T1000 (cell line): ENCODE measurements around the gene PLCG2.
"Not testable (repeated sequence)": the region's sequence is repeated elsewhere in the genome, so short reads cannot be mapped to it uniquely, and the experiment has no call there.

Experiments
- DNase-seq: peaks from one replicate; lab custom pipeline; 2025; ENCODE audit warnings: mixed read lengths; lab: John Stamatoyannopoulos, UW

PLCG2 gene

GRCh38 chr16:81778861-81779535, at the start of gene PLCG2:
PLCG2 (plus strand) TSS chr16:81779291; CDS start chr16:81785990, 6,699 bp downstream.
- DNase-seq = no peak

DNA sequence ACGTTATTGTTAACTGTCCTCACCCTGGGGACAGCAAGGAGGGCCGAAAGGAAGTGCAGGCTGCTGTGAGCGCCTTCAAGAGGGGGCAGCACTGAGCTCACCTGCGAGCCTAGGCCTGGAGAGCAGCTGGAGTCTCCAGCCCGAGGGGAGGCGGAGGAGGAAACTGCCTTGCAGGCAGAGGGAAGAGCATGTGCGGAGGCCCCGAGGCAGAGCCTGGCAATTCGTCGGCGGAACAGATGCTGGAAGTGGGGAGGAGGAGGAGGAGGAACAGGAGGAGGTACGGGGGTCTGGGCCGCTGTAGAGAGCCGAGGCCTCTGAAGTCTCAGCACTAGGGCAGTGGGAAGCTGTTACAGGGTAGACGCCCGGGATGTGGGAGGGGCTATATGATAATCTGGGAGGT, 49.6 kb upstream of the PLCG2 start:
- no peak for DNase-seq

GRCh38 chr16:81730090-81731051, 48.7 kb upstream of the PLCG2 start:
- DNase-seq = peak; percentile 55

DNA sequence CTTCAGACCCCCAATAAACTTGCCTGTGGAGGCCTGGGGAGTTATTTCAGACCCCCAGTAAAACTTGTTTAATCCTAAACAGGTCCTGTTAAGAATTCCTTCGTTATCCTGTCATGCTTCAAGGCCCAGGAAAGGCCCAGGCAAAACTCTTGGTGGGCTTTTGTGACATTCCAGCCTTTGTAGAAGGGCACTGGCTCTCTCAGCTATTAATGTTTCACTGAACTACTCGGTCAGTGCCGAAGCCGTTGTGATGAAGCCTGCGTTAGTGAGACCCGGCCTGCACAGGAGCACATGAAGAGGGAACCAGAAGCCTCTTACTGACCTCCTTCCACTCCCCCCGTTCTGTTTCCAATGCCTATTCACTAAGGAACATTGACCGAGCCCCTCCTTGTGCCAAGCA, 47.4 kb upstream of the PLCG2 start:
- DNase-seq = no peak

- no peak for DNase-seq
Observed at GRCh38 chr16:81732699-81733098, 46.4 kb upstream of the PLCG2 start.

DNA sequence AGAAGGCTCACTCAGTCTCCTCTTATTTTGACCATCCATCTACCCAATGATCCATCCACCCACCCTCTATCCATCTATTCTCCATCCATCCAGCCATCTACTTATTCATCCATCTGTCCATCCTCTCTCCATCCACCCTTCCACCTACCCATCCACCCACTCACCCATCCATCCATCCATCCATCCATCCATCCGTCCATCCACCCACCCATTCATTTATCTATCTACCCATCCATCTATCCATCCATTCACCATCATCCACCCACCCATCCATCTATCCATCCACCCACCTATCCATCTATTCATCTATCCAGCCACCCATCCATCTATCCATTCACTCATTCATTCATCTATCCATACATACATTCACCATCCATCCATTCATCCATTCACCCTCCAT, 45.8 kb upstream of the PLCG2 start:
- DNase-seq = no peak

DNA sequence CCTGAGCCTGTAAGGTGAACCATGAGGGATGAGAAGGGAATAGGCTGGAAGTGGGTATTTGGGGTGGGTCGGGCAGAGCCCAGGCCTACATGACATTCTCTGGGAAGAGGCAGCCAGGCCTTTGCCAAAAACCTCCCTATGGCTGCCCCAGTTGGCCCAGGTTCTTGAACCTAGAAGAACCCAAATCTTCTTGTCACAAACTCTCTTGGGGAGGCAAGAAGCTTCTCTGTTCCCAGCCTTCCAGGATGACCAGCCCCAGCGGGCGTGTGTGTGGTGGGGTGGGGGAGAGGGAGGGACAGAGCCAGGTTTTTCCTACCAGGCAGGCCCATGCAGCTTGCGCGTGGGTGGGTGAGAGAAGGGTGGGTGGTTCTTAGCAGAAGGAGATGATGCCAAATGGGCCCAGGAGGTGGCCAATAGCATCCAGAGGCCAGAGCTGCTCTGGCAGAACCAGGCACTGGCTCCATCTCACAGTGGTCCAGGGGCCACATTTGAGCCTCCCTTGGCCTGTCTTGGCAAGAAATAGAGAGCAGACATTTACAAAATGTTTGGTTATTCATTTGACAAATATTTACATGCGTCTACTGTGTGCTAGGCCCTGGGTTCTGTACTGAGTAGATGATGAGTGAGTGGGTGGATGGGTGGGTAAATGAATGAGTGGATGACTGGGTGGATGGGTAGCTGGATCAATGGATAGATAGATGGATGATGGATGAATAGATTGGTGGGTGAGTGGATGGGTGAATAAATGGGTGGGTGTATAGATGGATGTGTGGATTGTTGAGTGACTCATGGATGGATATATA, 44.3 kb upstream of the PLCG2 start:
- DNase-seq = no peak

- peak; percentile 40 for DNase-seq
Observed at GRCh38 chr16:81737885-81738536, 41.1 kb upstream of the PLCG2 start.

DNA sequence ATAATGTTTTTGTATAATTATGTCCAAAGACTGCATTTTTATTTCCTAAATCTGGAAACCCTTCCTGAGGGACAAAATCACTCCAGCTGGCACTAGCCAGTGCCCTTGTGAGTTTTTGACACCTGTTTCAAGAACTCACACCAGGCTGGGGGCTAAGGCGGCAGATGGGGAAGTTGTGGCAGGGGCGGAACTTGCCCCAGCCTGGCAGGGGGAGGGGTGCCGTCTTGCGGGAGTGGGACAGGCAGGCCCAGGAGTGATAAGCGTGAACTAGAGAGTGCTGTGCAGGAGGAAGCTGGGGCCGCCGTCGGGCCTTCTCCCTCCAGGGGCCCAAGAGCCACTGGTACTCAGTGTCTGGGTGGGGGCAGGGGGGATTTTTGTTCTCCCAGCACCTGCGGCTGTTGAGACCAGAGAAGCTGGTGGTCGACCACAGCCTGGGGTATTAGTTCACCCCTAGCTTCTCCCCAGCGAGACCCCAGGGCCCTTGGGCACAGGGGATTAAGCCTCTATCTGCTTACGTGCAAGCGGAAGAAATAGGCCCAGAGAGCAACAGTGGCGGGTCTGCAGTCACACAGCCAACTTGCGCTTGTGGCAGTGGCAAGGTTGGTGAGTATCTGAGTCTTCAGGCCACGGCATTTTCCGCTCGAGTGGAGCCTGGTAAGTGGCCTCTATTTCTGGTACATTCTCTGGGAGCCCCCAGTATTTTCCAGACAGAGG, 40.2 kb upstream of the PLCG2 start:
- no peak for DNase-seq

DNA sequence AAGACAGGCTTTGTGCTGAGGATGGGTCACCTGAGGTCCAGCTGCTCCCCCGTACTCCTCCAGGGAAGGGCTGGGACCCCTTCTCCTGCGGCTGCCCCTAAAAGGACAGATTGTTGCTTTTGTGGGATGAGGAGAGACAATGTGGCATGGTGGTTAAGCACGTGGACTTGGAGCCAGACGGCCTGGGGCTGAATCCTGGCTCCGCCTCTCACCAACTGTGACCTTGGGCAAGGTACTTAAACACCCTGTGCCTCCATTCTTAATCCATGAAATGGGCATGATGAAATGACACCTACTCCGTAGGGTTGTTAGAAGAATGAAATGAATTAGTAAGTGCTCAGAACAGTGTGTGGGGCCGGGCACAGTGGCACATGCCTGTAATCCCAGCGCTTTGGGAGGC, 39.6 kb upstream of the PLCG2 start:
- DNase-seq = no peak

DNA sequence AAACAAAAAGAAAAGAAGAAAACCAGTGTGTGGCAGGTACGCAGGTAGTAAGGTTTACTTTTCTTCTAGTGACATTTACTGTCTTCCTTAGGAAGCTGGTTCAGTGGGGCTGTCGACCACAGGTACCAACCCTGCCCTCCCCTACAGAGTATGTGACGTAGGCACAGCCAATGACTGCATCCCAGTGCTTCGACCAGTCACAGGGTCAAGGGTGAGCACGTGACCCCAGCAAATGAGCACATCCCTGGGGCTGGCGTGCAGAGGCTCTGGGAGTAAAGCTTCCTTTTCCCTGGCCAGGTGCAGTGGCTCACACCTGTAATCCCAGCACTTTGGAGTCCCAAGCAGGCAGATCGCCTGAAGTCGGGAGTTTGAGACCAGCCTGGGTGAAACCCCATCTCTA, 38.9 kb upstream of the PLCG2 start:
- no peak for DNase-seq

GRCh38 chr16:81741430-81741770, 37.7 kb upstream of the PLCG2 start:
- not testable (repeated sequence) for DNase-seq

DNA sequence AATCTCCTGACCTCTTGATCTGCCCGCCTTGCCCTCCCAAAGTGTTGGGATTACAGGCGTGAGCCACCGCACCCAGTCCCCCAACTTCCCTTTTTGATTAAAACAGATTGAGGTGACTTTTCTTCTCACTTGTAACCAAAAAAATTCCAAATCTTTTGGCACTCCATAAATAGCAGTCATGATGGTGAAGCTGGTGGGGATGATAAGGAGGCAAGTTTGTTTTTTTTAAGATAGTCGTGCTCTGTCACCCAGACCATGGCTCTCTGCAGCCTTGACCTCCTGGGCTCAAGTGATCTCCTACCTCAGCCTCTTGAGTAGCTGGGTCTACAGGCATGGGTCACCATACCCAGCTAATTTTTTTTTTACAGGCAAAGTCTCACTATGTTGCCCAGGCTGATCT, 34.7 kb upstream of the PLCG2 start:
- no peak for DNase-seq

- DNase-seq = no peak
Observed at GRCh38 chr16:81744911-81745310, 34.2 kb upstream of the PLCG2 start.

DNA sequence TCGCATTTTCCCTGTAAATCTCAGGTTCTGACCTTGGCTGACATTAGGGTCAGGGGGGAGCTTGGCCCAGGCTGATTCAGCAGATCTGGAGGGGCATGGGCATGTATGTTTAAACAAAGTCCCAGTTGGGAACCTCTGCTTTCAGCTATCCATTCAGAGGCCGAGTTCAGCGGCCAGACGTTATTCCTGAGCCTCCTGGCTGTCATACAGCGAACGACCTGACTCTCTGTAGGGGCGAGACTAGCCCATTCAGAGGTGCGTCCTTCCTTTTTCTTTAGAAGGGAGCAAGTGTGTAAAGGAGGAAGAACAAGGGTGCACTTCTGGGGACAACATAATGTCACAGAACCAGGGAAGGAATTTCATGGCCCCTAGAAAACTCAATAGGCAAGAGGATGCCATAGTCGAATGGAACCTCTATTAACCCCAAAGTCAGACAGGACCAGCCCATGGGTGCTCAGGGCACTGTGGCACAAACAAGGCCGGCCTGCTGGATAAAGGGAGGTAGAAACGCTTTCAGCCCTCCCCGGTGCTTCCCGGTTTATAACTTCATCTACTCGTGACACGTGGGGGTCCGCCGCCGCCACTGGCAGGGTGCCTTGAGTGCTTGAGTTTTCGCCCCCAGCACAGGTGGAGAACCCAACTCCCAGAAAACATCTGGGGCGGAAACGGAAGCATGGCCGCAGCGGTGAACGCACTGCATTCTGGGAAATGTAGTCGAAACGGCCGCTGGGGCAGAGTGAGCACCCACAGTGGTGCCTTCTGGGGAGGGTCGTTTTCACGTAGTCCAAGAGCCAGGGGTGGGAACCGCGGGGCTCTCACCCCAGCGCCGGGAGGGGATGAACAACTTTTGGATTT, 33.2 kb upstream of the PLCG2 start:
- DNase-seq = peak; percentile 10

GRCh38 chr16:81746566-81746965, 32.5 kb upstream of the PLCG2 start:
- no peak for DNase-seq

DNA sequence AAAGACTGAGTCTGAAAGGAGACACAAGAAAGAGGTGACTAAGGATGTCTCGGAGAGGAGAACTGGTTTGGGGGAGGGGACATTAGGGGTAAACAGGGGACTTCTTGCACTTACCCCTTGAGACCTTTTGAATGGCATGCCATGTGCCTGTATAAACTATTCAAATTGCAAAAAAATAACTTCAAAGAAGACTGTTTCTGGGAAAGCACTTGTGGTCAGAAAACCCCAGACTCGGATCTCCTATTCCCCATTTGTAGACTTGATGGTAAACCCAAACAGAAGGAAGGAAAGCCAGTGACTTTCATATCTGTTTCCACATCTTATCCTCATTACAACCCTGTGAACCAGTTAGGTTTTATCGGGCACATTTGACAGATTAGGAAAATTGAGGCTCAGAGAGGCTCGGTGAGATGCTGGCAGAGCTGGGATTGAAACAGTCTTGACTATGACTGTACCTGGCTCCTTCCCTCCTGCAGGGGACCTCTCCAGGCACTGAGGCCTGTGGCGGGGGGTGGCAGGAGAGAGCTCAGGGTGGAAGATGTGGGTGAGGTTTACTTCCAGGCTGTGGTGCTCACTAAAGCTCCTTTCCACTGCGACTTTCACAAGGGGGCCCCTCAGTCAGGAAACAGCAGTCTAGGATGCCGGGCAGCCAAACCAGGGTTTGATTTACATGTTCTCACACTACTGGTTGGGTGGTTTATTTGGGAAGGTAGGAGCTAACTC, 30.5 kb upstream of the PLCG2 start:
- DNase-seq = no peak

GRCh38 chr16:81752225-81752875, 26.7 kb upstream of the PLCG2 start:
- DNase-seq = no peak

DNA sequence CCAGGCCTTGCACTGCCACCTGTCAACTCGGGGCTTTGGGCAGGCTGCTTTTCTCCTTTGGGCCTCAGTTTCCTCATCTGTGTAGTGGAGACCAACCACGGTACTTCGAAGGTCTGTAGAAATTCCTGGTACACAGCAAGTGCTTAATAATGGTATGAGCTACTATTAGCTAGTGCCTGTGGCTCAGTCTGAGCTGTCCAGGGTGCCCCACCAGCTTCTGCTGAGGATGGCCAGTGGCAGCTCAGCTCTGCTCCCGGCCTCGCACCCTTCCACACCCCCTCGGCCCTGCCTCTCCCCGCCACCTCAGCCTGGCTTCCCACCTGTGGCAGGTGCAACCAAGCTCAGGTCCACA, 26.2 kb upstream of the PLCG2 start:
- DNase-seq = no peak
